K562 (cell line): ENCODE results near the gene CHST2. TPM values are rescaled to one million over a fixed set of nuclear protein-coding genes. Genes with fewer than 3 reads are reported as not detected.

ENCODE experiments used
- BHLHE40 ChIP-seq: IDR thresholded peaks from 2 replicates; pipeline ENCODE4 v1.6.1; 2011; ENCODE audit warnings: low read length, improper control_type of control experiment
- BRCA1 ChIP-seq, 2 experiments: fragments of 450-650 bp in 1 of 2; sonication (generic) in 1 of 2; formaldehyde crosslinking in 1 of 2; IDR thresholded peaks; 2 replicates each; pipeline versions ENCODE4 v1.5.0 to v1.6.1; 2017 to 2020; ENCODE audit warnings: mild to moderate bottlenecking in 1 of 2, missing genetic modification reagents in 1 of 2
- CBFA2T2 ChIP-seq: fragments of 450-650 bp; conservative IDR thresholded peaks from 2 replicates; pipeline ENCODE4 v1.6.1; 2017; ENCODE audit warnings: mild to moderate bottlenecking
- CEBPG ChIP-seq, 3 experiments: fragments of 200-800 bp in 1 of 3; sonication (Bioruptor generic) in 1 of 3; sonication (generic) in 1 of 3; formaldehyde crosslinking in 1 of 3; IDR thresholded peaks in 2 of 3; conservative IDR thresholded peaks in 1 of 3; 2 replicates each; pipeline versions ENCODE4 v1.6.1 to v1.8.0; 2016 to 2022; ENCODE audit warnings: missing compliant biosample characterization in 2 of 3, missing genetic modification characterization in 2 of 3, mild to moderate bottlenecking in 1 of 3, missing genetic modification reagents in 1 of 3
- HDAC1 ChIP-seq, 2 experiments: fragments of 450-650 bp; IDR thresholded peaks; 2 replicates each; pipeline ENCODE4 v1.6.1; 2016 to 2017; ENCODE audit warnings: inconsistent platforms in 1 of 2, mild to moderate bottlenecking in 1 of 2, moderate library complexity in 1 of 2
- HLTF ChIP-seq: fragments of 450-650 bp; IDR thresholded peaks from 2 replicates; pipeline ENCODE4 v1.6.1; 2016
- HMGN3 ChIP-seq: IDR thresholded peaks from 2 replicates; pipeline ENCODE4 v1.6.1; 2011; ENCODE audit warnings: borderline replicate concordance, low read depth, mild to moderate bottlenecking, mixed read lengths, low read length; ENCODE audit not compliant: insufficient read length; ENCODE audit errors: extremely low read depth
- HNRNPL ChIP-seq: fragments of 200-400 bp; formaldehyde crosslinking; IDR thresholded peaks from 2 replicates; pipeline ENCODE4 v1.6.1; 2017; ENCODE audit warnings: low read depth, mild to moderate bottlenecking, low read length
- KAT8 ChIP-seq: fragments of 450-650 bp; IDR thresholded peaks from 2 replicates; pipeline ENCODE4 v1.6.1; 2016; ENCODE audit warnings: low read depth, mild to moderate bottlenecking
- KDM5B ChIP-seq: fragments of 200-600 bp; sonication (generic); IDR thresholded peaks from 2 replicates; pipeline ENCODE4 v1.6.1; 2012; ENCODE audit warnings: low read depth, mild to moderate bottlenecking, moderate library complexity, low read length, control low read depth, inconsistent platforms; ENCODE audit not compliant: insufficient replicate concordance
- LEF1 ChIP-seq: fragments of 450-650 bp; IDR thresholded peaks from 2 replicates; pipeline ENCODE4 v1.6.1; 2016; ENCODE audit warnings: mild to moderate bottlenecking
- MYBL2 ChIP-seq, 2 experiments: fragments of 450-650 bp in 1 of 2; sonication (generic) in 1 of 2; formaldehyde crosslinking in 1 of 2; IDR thresholded peaks; 2 replicates each; pipeline versions ENCODE4 v1.6.1 to v1.8.1; 2017 to 2022; ENCODE audit warnings: borderline replicate concordance in 1 of 2, inconsistent platforms in 1 of 2, low read depth in 1 of 2, mild to moderate bottlenecking in 1 of 2, missing genetic modification reagents in 1 of 2, moderate library complexity in 1 of 2
- NCOA6 ChIP-seq: fragments of 450-650 bp; IDR thresholded peaks from 2 replicates; pipeline ENCODE4 v1.6.1; 2017; ENCODE audit warnings: mild to moderate bottlenecking
- NEUROD1 ChIP-seq: fragments of 150-350 bp; IDR thresholded peaks from 2 replicates; pipeline ENCODE4 v1.6.1; 2014; ENCODE audit warnings: borderline replicate concordance, low read length, low read depth; ENCODE audit not compliant: partially characterized antibody
- NFIC ChIP-seq: fragments of 450-650 bp; IDR thresholded peaks from 2 replicates; pipeline ENCODE4 v1.6.1; 2017; ENCODE audit warnings: mild to moderate bottlenecking, inconsistent platforms
- PRMT5 ChIP-seq: sonication (generic); formaldehyde crosslinking; IDR thresholded peaks from 2 replicates; pipeline ENCODE4 v1.5.0; 2020; ENCODE audit warnings: missing genetic modification reagents
- RAD21 ChIP-seq, 2 experiments: fragments of 250-450 bp in 1 of 2; fragments of 450-650 bp in 1 of 2; sonication (Bioruptor Pico) in 1 of 2; formaldehyde crosslinking in 1 of 2; IDR thresholded peaks in 1 of 2; conservative IDR thresholded peaks in 1 of 2; 2 replicates each; pipeline versions ENCODE4 v1.4.0 to v1.8.0; 2020 to 2022; ENCODE audit warnings: mild to moderate bottlenecking in 2 of 2, moderate library complexity in 1 of 2
- SMARCE1 ChIP-seq: fragments of 450-650 bp; IDR thresholded peaks from 2 replicates; pipeline ENCODE4 v1.7.1; 2016; ENCODE audit warnings: mild to moderate bottlenecking
- SMC3 ChIP-seq: conservative IDR thresholded peaks from 2 replicates; pipeline ENCODE4 v1.6.1; 2011; ENCODE audit warnings: low read depth, low read length, improper control_type of control experiment; ENCODE audit not compliant: insufficient read depth
- SOX6 ChIP-seq: fragments of 450-650 bp; IDR thresholded peaks from 2 replicates; pipeline ENCODE4 v1.6.1; 2014; ENCODE audit warnings: mild to moderate bottlenecking
- TBP ChIP-seq: optimal IDR thresholded peaks from 2 replicates; pipeline ENCODE3; 2011; ENCODE audit warnings: low read depth, low read length, improper control_type of control experiment
- TEAD2 ChIP-seq: fragments of 450-650 bp; IDR thresholded peaks from 2 replicates; pipeline ENCODE4 v1.6.1; 2016; ENCODE audit warnings: missing genetic modification characterization, control low read depth, missing compliant biosample characterization
- ZBTB17 ChIP-seq: fragments of 450-650 bp; formaldehyde crosslinking; IDR thresholded peaks from 2 replicates; pipeline ENCODE4 v1.4.0; 2020; ENCODE audit warnings: mild to moderate bottlenecking
- ZNF175 ChIP-seq: fragments of 200-800 bp; sonication (Bioruptor generic); IDR thresholded peaks from 2 replicates; pipeline ENCODE4 v1.6.1; 2016; ENCODE audit warnings: low read depth, mild to moderate bottlenecking, missing genetic modification characterization, missing compliant biosample characterization
- ZNF282 ChIP-seq: sonication (generic); formaldehyde crosslinking; IDR thresholded peaks from 2 replicates; pipeline ENCODE4 v1.8.1; 2023; ENCODE audit warnings: missing genetic modification reagents
- ZNF584 ChIP-seq: fragments of 200-800 bp; sonication (Bioruptor generic); IDR thresholded peaks from 2 replicates; pipeline ENCODE4 v1.6.1; 2016; ENCODE audit warnings: low read depth, mild to moderate bottlenecking, missing genetic modification characterization, missing compliant biosample characterization
- ZNF785 ChIP-seq: fragments of 250-450 bp; sonication (Bioruptor Pico); IDR thresholded peaks from 2 replicates; pipeline ENCODE4 v1.4.0; 2020; ENCODE audit warnings: mild to moderate bottlenecking
- polyA plus RNA-seq, 8 experiments: library from polyadenylated mRNA; depleted of rRNA in 4 of 8; stranded (reverse) in 5 of 8; unstranded in 3 of 8; fragments of >200 nt; fragmentation: Nextera tagmentation in 2 of 8; fragmentation: Illumina TruSeq in 1 of 8; extraction: Ambion mirVana in 2 of 8; extraction: Trizol in 1 of 8; gene quantifications; 2 replicates each; pipeline versions ENCODE4 v1.2.1 to v1.2.3, GENCODE V29; 2011 to 2014; ENCODE audit warnings: inconsistent platforms in 1 of 8, missing spikeins in 1 of 8
- total RNA-seq, 7 experiments: library from RNA; depleted of rRNA in 6 of 7; stranded (reverse); fragments of >200 nt in 6 of 7; fragmentation: Illumina TruSeq in 2 of 7; extraction: Trizol in 2 of 7; gene quantifications; 2 replicates each; pipeline versions ENCODE4 v1.2.1 to v1.2.3, GENCODE V29; 2011 to 2021; ENCODE audit warnings: low replicate concordance in 1 of 7
- TF ChIP-seq, protein P1 (sequence below): fragments of 450-650 bp; conservative IDR thresholded peaks from 2 replicates; pipeline ENCODE4 v1.6.1; 2016; ENCODE audit warnings: missing genetic modification characterization, low read depth, mild to moderate bottlenecking, control low read depth, missing compliant biosample characterization

The CHST2 gene
- total and polyA plus RNA-seq, 9 of the 15 experiments (the other 6 are each of a cell fraction or from before 2014, with no cell fraction given) = 3.4 to 60.3 (median 13.9) TPM

DNA sequence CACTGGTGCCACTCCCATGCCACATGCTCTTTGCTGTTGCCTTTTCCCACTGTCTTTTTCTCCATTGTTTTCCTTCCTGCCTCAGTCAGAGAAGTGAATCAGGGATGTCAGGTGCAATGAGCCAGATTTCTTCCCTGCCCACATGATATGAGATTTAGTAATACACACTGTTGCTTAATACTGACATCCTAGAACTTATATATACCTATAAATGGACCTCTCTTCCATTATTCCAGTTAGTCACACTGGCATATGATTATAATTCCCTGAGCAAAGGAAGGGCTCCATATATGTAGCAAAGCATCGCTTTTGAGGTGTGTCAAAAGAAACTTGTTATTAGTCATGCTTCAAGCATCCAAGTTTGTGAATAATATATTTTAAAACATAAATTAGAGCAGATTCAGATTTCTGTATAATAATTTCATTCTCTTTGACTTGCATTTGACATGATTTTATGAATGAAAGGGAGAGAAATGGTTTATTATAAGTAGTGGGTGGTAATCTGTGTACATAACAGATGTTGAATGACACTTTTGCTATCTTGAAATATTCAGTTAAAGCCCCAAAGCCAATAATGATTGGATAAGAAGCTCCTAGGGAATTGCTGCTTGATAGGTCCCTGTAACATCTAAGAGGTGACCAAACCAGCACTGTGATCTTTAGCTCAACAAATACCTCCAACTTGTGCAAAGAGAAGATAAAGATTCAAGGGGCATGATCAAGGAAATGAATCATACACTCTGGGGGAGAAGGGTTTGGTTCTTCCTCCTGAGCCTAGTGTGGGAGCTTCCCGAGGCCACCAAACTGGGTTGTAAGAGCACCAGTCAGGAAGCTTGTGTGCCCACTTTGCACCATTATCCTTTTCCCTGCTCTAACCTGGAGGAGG is 48.6 kb downstream of the CHST2 start (continued):
- peak; percentile 29 for TF ChIP-seq HMGN3
- TF ChIP-seq BHLHE40 = 0 out of 2 replicates have a peak, but pooled peaks have one; percentile 9
- TF ChIP-seq ZNF282 (CRISPR knock-in tag) = no peak
- no peak for TF ChIP-seq TEAD2
- no peak for TF ChIP-seq NCOA6
- no peak for TF ChIP-seq CEBPG (CRISPR knock-in tag; IDR thresholded peaks at IDR 0.05)
- 0 out of 4 replicates have a peak, but pooled peaks of 1 of the 2 experiments have one; percentile 25 for TF ChIP-seq CEBPG (tag; conservative IDR thresholded peaks at IDR 0.05 in 1 of 2, IDR thresholded peaks at IDR 0.05 in 1 of 2)
- peak; percentile 64 for TF ChIP-seq LEF1
- no peak for TF ChIP-seq KAT8
- TF ChIP-seq BRCA1 (IDR thresholded peaks at IDR 0.05) = no peak
- TF ChIP-seq BRCA1 (CRISPR knock-in tag; IDR thresholded peaks at IDR 0.05) = no peak
- TF ChIP-seq PRMT5 = no peak
- TF ChIP-seq HNRNPL = no peak
- TF ChIP-seq HLTF = no peak
- no peak for TF ChIP-seq ZBTB17 (CRISPR knock-in tag)
- TF ChIP-seq HDAC1 (IDR thresholded peaks at IDR 0.05) = 0 out of 4 replicates have a peak, but pooled peaks of 1 of the 2 experiments have one; percentile 23
- peak; percentile 89 for TF ChIP-seq CBFA2T2
- no peak for TF ChIP-seq TBP
- 0 out of 4 replicates have a peak, but pooled peaks of 1 of the 2 experiments have one; percentile 8 for TF ChIP-seq RAD21 (CRISPR knock-in tag; conservative IDR thresholded peaks at IDR 0.05 in 1 of 2, IDR thresholded peaks at IDR 0.05 in 1 of 2)
- peak; percentile 74 for TF ChIP-seq ZNF175
- peak; percentile 48; the same call in 1 of the 2 replicates for TF ChIP-seq NFIC
- TF ChIP-seq MYBL2 (IDR thresholded peaks at IDR 0.05; ENCODE audit: low read depth) = no peak
- no peak for TF ChIP-seq MYBL2 (CRISPR knock-in tag; IDR thresholded peaks at IDR 0.05; ENCODE audit: borderline replicate concordance)
- TF ChIP-seq, protein P1, sequence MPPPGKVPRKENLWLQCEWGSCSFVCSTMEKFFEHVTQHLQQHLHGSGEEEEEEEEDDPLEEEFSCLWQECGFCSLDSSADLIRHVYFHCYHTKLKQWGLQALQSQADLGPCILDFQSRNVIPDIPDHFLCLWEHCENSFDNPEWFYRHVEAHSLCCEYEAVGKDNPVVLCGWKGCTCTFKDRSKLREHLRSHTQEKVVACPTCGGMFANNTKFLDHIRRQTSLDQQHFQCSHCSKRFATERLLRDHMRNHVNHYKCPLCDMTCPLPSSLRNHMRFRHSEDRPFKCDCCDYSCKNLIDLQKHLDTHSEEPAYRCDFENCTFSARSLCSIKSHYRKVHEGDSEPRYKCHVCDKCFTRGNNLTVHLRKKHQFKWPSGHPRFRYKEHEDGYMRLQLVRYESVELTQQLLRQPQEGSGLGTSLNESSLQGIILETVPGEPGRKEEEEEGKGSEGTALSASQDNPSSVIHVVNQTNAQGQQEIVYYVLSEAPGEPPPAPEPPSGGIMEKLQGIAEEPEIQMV = no peak
- no peak for TF ChIP-seq KDM5B
- TF ChIP-seq SMC3 = no peak
- TF ChIP-seq ZNF785 (CRISPR knock-in tag) = no peak
- TF ChIP-seq ZNF584 (CRISPR knock-in tag) = no peak
- TF ChIP-seq SOX6 = peak; percentile 36; the same call in 1 of the 2 replicates
- peak; percentile 64 for TF ChIP-seq NEUROD1
- TF ChIP-seq SMARCE1 = peak; percentile 97
